ENCODE data around the gene KCNJ15.

The KCNJ15 gene

GRCh38 chr21:38287476-38287875 lies 30.7 kb downstream of the KCNJ15 start:
- H3K4me3 ChIP-seq (ENCODE audit: low read depth, low read length): no peak overlapping the region
- DNase-seq (ENCODE audit: low read depth): no peak
- no peak for TF ChIP-seq CTCF (IDR thresholded peaks at IDR 0.05; ENCODE audit: control insufficient read depth, extremely low read depth, insufficient read depth)

- H3K4me3 ChIP-seq (ENCODE audit: low read depth, low read length): no peak overlapping the region
- no peak for TF ChIP-seq CTCF (IDR thresholded peaks at IDR 0.05; ENCODE audit: control insufficient read depth, extremely low read depth, insufficient read depth)
- DNase-seq (ENCODE audit: low read depth): no peak
These were observed 33.1 kb downstream of the KCNJ15 start for GRCh38 chr21:38289705-38290485.

- TF ChIP-seq CTCF (IDR thresholded peaks at IDR 0.05; ENCODE audit: control insufficient read depth, extremely low read depth, insufficient read depth): no peak
- H3K4me3 ChIP-seq (ENCODE audit: low read depth, low read length): no peak overlapping the region
- no peak for DNase-seq (ENCODE audit: low read depth)
These were observed 34.0 kb downstream of the KCNJ15 start for GRCh38 chr21:38290809-38291208.

DNA sequence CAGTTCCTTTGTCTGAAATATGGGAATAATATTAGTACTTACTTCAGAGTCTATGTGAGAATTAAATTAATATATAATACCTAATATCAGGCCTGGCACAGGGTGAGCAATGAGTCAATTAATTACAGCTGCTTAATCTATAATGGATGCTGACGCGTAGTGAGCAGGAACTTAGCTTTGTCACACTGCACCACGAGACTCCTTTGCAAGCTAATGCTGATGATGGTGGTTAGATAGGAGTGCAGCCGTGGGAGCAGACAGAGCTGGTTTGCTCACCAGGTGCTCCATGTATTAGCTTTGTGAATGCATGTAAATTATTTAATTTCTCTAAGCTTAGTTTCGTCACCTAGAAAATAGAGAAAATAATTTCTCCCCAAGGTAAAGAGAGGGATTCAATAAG lies 35.1 kb downstream of the KCNJ15 start:
- H3K4me3 ChIP-seq (ENCODE audit: low read depth, low read length): no peak overlapping the region
- no peak for TF ChIP-seq CTCF (IDR thresholded peaks at IDR 0.05; ENCODE audit: control insufficient read depth, extremely low read depth, insufficient read depth)
- no peak for DNase-seq (ENCODE audit: low read depth)

- DNase-seq (ENCODE audit: low read depth): no peak
- no peak for TF ChIP-seq CTCF (IDR thresholded peaks at IDR 0.05; ENCODE audit: control insufficient read depth, extremely low read depth, insufficient read depth)
These were observed 36.3 kb downstream of the KCNJ15 start for GRCh38 chr21:38293113-38293512.

GRCh38 chr21:38293765-38294164 lies 37.0 kb downstream of the KCNJ15 start:
- no peak overlapping the region for H3K4me3 ChIP-seq (ENCODE audit: low read depth, low read length)
- TF ChIP-seq CTCF (IDR thresholded peaks at IDR 0.05; ENCODE audit: control insufficient read depth, extremely low read depth, insufficient read depth): no peak
- no peak for DNase-seq (ENCODE audit: low read depth)

More at GRCh38 chr21:38293113-38293512, 36.3 kb downstream of the KCNJ15 start:
- H3K4me3 ChIP-seq (ENCODE audit: low read depth, low read length): no peak overlapping the region

DNA sequence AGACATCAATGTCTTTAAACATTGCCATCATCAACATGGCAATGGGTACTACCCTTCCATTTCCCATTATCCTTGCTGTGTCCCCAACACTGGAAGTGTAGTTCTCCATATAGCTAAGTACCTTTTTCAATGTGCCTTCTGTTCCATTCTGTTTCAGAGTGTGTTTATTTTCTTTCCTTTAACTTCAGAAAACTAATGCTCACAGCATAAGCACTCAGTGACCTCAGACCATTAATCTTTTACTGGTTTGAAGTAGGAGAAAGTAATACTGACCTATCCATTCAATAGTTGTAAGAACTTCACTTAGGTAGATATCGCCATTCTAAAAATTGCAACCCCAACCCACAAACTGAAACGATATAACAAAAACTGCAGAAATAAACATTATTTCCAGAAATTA lies 37.8 kb downstream of the KCNJ15 start:
- TF ChIP-seq CTCF (IDR thresholded peaks at IDR 0.05; ENCODE audit: control insufficient read depth, extremely low read depth, insufficient read depth): no peak
- H3K4me3 ChIP-seq (ENCODE audit: low read depth, low read length): no peak overlapping the region
- DNase-seq (ENCODE audit: low read depth): no peak

Measured in LNCaP clone FGC (cell line).